Endothelial cell of umbilical vein (primary cell): ENCODE measurements around the gene ARFGEF3. TPM values are rescaled to one million over a fixed set of nuclear protein-coding genes. Genes with fewer than 3 reads are reported as not detected.

Experiments
- BruUV-seq: library from RNA; stranded (reverse); fragments of 400-500 nt; replicated peaks from 2 replicates; lab custom pipeline; 2021; lab: Mats Ljungman, UMichigan
- CTCF ChIA-PET: fragments of 300-600, 350-600 bp; sonication (Branson Sonifier 250); formaldehyde crosslinking; loops from one replicate; lab custom pipeline; 2021; ENCODE audit warnings: antibody characterized with exemption, inconsistent platforms; lab: Charles Lee
- POLR2A ChIA-PET: fragments of 300-600, 350-600 bp; sonication (Branson Sonifier 250); formaldehyde crosslinking; loops from one replicate; lab custom pipeline; 2021; ENCODE audit warnings: antibody characterized with exemption, inconsistent platforms; lab: Charles Lee
- DNase-seq: peaks from one replicate; pipeline ENCODE4 v3.0.0-alpha.2; 2011; ENCODE audit warnings: low read depth, low spot score
- FAIRE-seq: peaks from 2 replicates; lab custom pipeline; 2011; peaks lifted over from hg19 to GRCh38; lab: Jason Lieb, UNC
- H2AFZ ChIP-seq: 2 replicates; pipeline ENCODE4 v1.6.0; 2012; ENCODE audit warnings: low read depth, low read length, control low read depth, inconsistent platforms
- H3K27ac ChIP-seq: 2 replicates; pipeline ENCODE4 v1.5.1; 2011; ENCODE audit warnings: low read depth, mild to moderate bottlenecking, control low read depth, low read length, moderate library complexity; ENCODE audit not compliant: insufficient read depth
- H3K27me3 ChIP-seq, 2 experiments: 2 replicates each; pipeline versions ENCODE4 v1.6.0 to v1.6.1; 2011; ENCODE audit warnings: low read length in 2 of 2, mixed read lengths in 1 of 2; ENCODE audit not compliant: control insufficient read depth in 2 of 2, insufficient read depth in 2 of 2
- H3K36me3 ChIP-seq, 2 experiments: 2 replicates in 1 of 2; 3 replicates in 1 of 2; pipeline ENCODE4 v1.5.1; 2011; ENCODE audit warnings: low read length in 2 of 2, mild to moderate bottlenecking in 1 of 2, moderate library complexity in 1 of 2; ENCODE audit not compliant: control insufficient read depth in 2 of 2, insufficient read depth in 2 of 2; ENCODE audit errors: extremely low read depth in 1 of 2
- H3K4me1 ChIP-seq: 3 replicates; pipeline ENCODE4 v1.5.1; 2011; ENCODE audit warnings: mild to moderate bottlenecking, low read length; ENCODE audit not compliant: control insufficient read depth, insufficient read depth; ENCODE audit errors: extremely low read depth
- H3K4me2 ChIP-seq: 2 replicates; pipeline ENCODE4 v1.6.1; 2011; ENCODE audit warnings: low read length, control low read depth, mixed read lengths; ENCODE audit not compliant: insufficient read depth
- H3K4me3 ChIP-seq, 3 experiments: fragments of 200-600 bp in 1 of 3; sonication (generic), shearing (Covaris generic) in 1 of 3; replicated peaks in 1 of 3; 2 replicates each; pipeline ENCODE4 v1.5.1; 2011 to 2016; ENCODE audit warnings: control low read depth in 3 of 3, low read length in 3 of 3, mild to moderate bottlenecking in 2 of 3, inconsistent platforms in 1 of 3, low read depth in 1 of 3, moderate library complexity in 1 of 3; ENCODE audit not compliant: insufficient read depth in 1 of 3
- H3K79me2 ChIP-seq: 2 replicates; pipeline ENCODE4 v1.6.0; 2012; ENCODE audit warnings: low read length, inconsistent platforms; ENCODE audit not compliant: control insufficient read depth, insufficient read depth
- H3K9ac ChIP-seq: replicated peaks from 2 replicates; pipeline ENCODE3; 2011; ENCODE audit warnings: low read length, control low read depth; ENCODE audit not compliant: insufficient read depth; ENCODE audit errors: extremely low read depth
- H3K9me1 ChIP-seq: replicated peaks from 3 replicates; pipeline ENCODE4 v1.6.0; 2011; ENCODE audit warnings: mild to moderate bottlenecking, low read length; ENCODE audit not compliant: control insufficient read depth, insufficient read depth; ENCODE audit errors: extremely low read depth
- H3K9me3 ChIP-seq: replicated peaks from 2 replicates; pipeline ENCODE4 v1.5.1; 2012; ENCODE audit warnings: low read length, inconsistent platforms; ENCODE audit not compliant: control insufficient read depth, insufficient read depth
- H4K20me1 ChIP-seq: replicated peaks from 2 replicates; pipeline ENCODE3; 2011; ENCODE audit warnings: mild to moderate bottlenecking, low read length; ENCODE audit not compliant: control insufficient read depth, insufficient read depth; ENCODE audit errors: extremely low read depth
- EZH2 ChIP-seq: IDR thresholded peaks from 2 replicates; pipeline ENCODE4 v1.6.1; 2012; ENCODE audit warnings: borderline replicate concordance, low read depth, mild to moderate bottlenecking, moderate library complexity, low read length, inconsistent platforms; ENCODE audit not compliant: severe bottlenecking
- FOS ChIP-seq: IDR thresholded peaks from 2 replicates; pipeline ENCODE4 v1.6.1; 2011; ENCODE audit warnings: mild to moderate bottlenecking, low read length, moderate library complexity, borderline replicate concordance; ENCODE audit not compliant: insufficient read depth
- GATA2 ChIP-seq: IDR thresholded peaks from 2 replicates; pipeline ENCODE4 v1.7.0; 2011; ENCODE audit warnings: low read depth, mild to moderate bottlenecking, moderate library complexity, mixed read lengths, low read length; ENCODE audit not compliant: insufficient read length, insufficient read depth
- JUN ChIP-seq: IDR thresholded peaks from 2 replicates; pipeline ENCODE4 v1.6.1; 2011; ENCODE audit warnings: borderline replicate concordance, low read depth; ENCODE audit not compliant: insufficient read length, insufficient read depth
- MYC ChIP-seq: IDR thresholded peaks from one replicate; pipeline ENCODE4 v1.6.1; 2011; ENCODE audit warnings: mild to moderate bottlenecking, low read depth, low read length
- POLR2A ChIP-seq: IDR thresholded peaks from 2 replicates; pipeline ENCODE4 v1.6.1; 2012; ENCODE audit warnings: low read depth, mild to moderate bottlenecking, control low read depth, low read length
- POLR2AphosphoS5 ChIP-seq: IDR thresholded peaks from 2 replicates; pipeline ENCODE4 v1.6.1; 2012; ENCODE audit warnings: low read depth, mild to moderate bottlenecking, control low read depth, low read length, moderate library complexity; ENCODE audit not compliant: insufficient read depth
- dilution Hi-C: fragments of 300-500 bp; cut with MboI; formaldehyde crosslinking; loops from one replicate; pipeline ENCODE4 v1.15.0; 2019; ENCODE audit warnings: low sequenced_read_pairs; ENCODE audit not compliant: extremely low pct_ligation_motif_present
- intact Hi-C: fragments of 100-400 bp; cut with micrococcal nuclease; formaldehyde crosslinking; loops from one replicate; pipeline ENCODE4 v1.10.0; 2022
- polyA plus RNA-seq, 4 experiments: library from polyadenylated mRNA; depleted of rRNA in 3 of 4; stranded (reverse) in 3 of 4; unstranded in 1 of 4; fragments of >200 nt; gene quantifications; 2 replicates each; pipeline versions ENCODE4 v1.2.1 to v1.2.3, GENCODE V29; 2011 to 2012; ENCODE audit warnings: missing spikeins in 1 of 4
- total RNA-seq: library from RNA; stranded (reverse); gene quantifications from 2 replicates; pipeline ENCODE4 v1.2.3, GENCODE V29; 2021
- TF ChIP-seq, protein P1 (sequence below): IDR thresholded peaks from 2 replicates; pipeline ENCODE4 v1.6.1; 2011; ENCODE audit not compliant: insufficient read depth, insufficient read length
- TF ChIP-seq, protein P2 (sequence below), 2 donors: IDR thresholded peaks; 1 replicate in 1 of 2; 2 replicates in 1 of 2; pipeline ENCODE4 v1.5.1; 2011; ENCODE audit warnings: low read length in 2 of 2, mild to moderate bottlenecking in 2 of 2, moderate library complexity in 2 of 2, control low read depth in 1 of 2, inconsistent platforms in 1 of 2, low read depth in 1 of 2; ENCODE audit not compliant: insufficient read depth in 1 of 2; ENCODE audit errors: extremely low read depth in 1 of 2

The ARFGEF3 gene
- total and polyA plus RNA-seq, 2 donors (not counting 3 experiments of a cell fraction or from before 2014, with no cell fraction given): 1.3 to 7.3 TPM

DNA sequence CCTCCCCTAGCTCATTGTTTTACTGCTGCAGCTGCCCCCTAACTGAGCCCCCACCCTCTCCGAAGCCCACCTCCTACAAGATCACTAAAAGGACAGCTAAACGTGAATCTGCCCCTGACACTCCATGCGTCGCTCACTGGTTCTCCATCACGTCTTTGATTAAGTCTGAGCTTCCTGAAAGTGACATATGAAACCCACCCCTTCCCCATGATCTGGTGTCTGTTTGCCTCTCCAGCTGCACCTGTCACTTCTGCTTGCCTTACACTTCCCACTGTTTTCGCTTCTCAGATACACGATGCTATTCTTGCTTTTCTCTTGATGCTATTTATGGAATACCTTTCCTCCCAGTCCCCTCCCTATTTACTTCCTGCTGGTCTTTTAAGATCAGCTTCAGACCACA, 46.5 kb upstream of the ARFGEF3 start:
- dilution Hi-C loops (no loop called here), intact Hi-C loops (no loop called here)
- Histone ChIP-seq H3K9me1 (peaks cover 3% of the 10 kb centered on the region), H2AFZ (no peak overlapping the region), H3K9me3 (no peaks in the 10 kb centered on the region), H3K27ac (no peak overlapping the region), H4K20me1 (no peaks in the 10 kb centered on the region), H3K4me2 (no peak overlapping the region), H3K4me1 (no peaks in the 10 kb centered on the region), H3K36me3 (no peaks in the 10 kb centered on the region), H3K9ac (no peak overlapping the region), H3K79me2 (no peaks in the 10 kb centered on the region), H3K4me3 (no peak overlapping the region), H3K27me3 (peaks cover 5 to 8% of the 10 kb centered on the region in 2 experiments)
- POLR2A ChIA-PET: no interaction called here
- no peak for FAIRE-seq
- CTCF ChIA-PET: interaction anchor here (0.9 to 4.0 kb wide), 22 partner anchors 8 to 1250 kb away, joined by 3 to 50 read pairs (median 8); partner anchors contain the start of gene HEBP2
- no TSS peak for BruUV-seq
- TF ChIP-seq, protein P1, sequence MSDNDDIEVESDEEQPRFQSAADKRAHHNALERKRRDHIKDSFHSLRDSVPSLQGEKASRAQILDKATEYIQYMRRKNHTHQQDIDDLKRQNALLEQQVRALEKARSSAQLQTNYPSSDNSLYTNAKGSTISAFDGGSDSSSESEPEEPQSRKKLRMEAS: no peak
- no peak for TF ChIP-seq FOS
- no peak for TF ChIP-seq EZH2
- no peak for TF ChIP-seq GATA2
- no peak for TF ChIP-seq POLR2A
- no peak for TF ChIP-seq POLR2AphosphoS5
- no peak for TF ChIP-seq MYC
- no peak for TF ChIP-seq JUN
- TF ChIP-seq, protein P2, sequence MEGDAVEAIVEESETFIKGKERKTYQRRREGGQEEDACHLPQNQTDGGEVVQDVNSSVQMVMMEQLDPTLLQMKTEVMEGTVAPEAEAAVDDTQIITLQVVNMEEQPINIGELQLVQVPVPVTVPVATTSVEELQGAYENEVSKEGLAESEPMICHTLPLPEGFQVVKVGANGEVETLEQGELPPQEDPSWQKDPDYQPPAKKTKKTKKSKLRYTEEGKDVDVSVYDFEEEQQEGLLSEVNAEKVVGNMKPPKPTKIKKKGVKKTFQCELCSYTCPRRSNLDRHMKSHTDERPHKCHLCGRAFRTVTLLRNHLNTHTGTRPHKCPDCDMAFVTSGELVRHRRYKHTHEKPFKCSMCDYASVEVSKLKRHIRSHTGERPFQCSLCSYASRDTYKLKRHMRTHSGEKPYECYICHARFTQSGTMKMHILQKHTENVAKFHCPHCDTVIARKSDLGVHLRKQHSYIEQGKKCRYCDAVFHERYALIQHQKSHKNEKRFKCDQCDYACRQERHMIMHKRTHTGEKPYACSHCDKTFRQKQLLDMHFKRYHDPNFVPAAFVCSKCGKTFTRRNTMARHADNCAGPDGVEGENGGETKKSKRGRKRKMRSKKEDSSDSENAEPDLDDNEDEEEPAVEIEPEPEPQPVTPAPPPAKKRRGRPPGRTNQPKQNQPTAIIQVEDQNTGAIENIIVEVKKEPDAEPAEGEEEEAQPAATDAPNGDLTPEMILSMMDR (IDR thresholded peaks at IDR 0.05; ENCODE audit: extremely low read depth in 1 of 2, insufficient read depth in 1 of 2, low read depth in 1 of 2, low read length in 2 of 2): no peak
- no peak for DNase-seq
